ENCODE data around the gene DPEP2. TPM values are rescaled to one million over a fixed set of nuclear protein-coding genes. Genes with fewer than 3 reads are reported as not detected.

DPEP2 gene
- total RNA-seq, 1 donor from 2014 or later, result 0.99 TPM

DNA sequence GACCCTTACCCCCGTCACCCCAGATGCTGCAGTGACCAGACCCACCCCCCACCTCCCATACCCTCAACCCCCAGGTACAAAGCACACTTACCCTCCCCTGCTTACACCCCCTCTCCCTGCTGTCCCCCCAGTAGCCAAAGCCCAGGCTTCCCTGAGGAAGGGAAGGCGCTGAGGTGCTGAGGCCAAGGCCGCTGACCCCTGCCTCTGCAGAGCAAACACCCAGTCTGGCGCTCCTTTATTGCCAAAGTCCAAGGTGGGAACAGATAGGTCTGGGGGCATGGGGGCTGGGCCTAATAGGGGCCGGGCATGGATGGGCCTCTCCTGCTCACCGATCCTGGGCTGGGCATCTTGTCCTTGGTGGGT lies 56.0 kb downstream of the DPEP2 start:
- intact Hi-C loops (cut with micrococcal nuclease), result no loop called here
- Histone ChIP-seq H3K9me3 (replicated peaks) (no peaks in the 10 kb centered on the region), H3K27me3 (ENCODE audit: low read depth) (no peaks in the 10 kb centered on the region), H3K4me3 (no peak overlapping the region), H3K27ac (replicated peaks) (peak overlapping the region; percentile 80), H3K36me3 (peaks cover 81% of the 10 kb centered on the region), H3K4me1 (peaks cover 85% of the 10 kb centered on the region)
- TF ChIP-seq, protein P1, sequence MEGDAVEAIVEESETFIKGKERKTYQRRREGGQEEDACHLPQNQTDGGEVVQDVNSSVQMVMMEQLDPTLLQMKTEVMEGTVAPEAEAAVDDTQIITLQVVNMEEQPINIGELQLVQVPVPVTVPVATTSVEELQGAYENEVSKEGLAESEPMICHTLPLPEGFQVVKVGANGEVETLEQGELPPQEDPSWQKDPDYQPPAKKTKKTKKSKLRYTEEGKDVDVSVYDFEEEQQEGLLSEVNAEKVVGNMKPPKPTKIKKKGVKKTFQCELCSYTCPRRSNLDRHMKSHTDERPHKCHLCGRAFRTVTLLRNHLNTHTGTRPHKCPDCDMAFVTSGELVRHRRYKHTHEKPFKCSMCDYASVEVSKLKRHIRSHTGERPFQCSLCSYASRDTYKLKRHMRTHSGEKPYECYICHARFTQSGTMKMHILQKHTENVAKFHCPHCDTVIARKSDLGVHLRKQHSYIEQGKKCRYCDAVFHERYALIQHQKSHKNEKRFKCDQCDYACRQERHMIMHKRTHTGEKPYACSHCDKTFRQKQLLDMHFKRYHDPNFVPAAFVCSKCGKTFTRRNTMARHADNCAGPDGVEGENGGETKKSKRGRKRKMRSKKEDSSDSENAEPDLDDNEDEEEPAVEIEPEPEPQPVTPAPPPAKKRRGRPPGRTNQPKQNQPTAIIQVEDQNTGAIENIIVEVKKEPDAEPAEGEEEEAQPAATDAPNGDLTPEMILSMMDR (IDR thresholded peaks at IDR 0.05; ENCODE audit: borderline replicate concordance), result no peak
- no peak for DNase-seq

- Histone ChIP-seq H3K27me3 (ENCODE audit: low read depth) (no peaks in the 10 kb centered on the region), H3K36me3 (peaks cover 75% of the 10 kb centered on the region), H3K4me1 (peaks cover 80% of the 10 kb centered on the region), H3K9me3 (replicated peaks) (no peaks in the 10 kb centered on the region), H3K4me3 (no peak overlapping the region), H3K27ac (replicated peaks) (peak overlapping the region; percentile 80)
- TF ChIP-seq, protein P1 (IDR thresholded peaks at IDR 0.05; ENCODE audit: borderline replicate concordance), result no peak
- no peak for DNase-seq
- intact Hi-C loops (cut with micrococcal nuclease), result no loop called here
Measured at GRCh38 chr16:67942510-67943255, 56.6 kb downstream of the DPEP2 start.

DNA sequence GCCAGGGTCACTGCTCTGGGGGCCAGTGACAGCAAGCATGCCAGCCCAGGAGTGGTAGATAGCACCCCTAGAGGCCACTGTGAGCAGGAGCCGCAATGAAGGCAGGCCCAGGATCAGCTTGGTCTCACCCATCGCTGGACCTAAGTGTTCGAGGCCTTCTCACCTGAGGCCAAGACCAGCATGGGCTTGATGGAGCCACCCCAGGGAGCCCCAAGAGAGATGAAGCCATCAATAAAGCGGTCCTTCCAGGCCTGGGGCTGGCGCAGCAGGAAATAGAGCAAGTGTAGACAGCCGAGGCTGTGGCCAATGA lies 57.1 kb downstream of the DPEP2 start:
- no peaks in the 10 kb centered on the region for H3K9me3 ChIP-seq (replicated peaks)
- intact Hi-C loops (cut with micrococcal nuclease), result no loop called here
- H3K27ac ChIP-seq (replicated peaks), result peak overlapping the region; percentile 80
- peaks cover 80% of the 10 kb centered on the region for H3K4me1 ChIP-seq
- no peak overlapping the region for H3K4me3 ChIP-seq
- TF ChIP-seq, protein P1 (IDR thresholded peaks at IDR 0.05; ENCODE audit: borderline replicate concordance), result peak; percentile 71
- H3K36me3 ChIP-seq, result peaks cover 70% of the 10 kb centered on the region
- H3K27me3 ChIP-seq (ENCODE audit: low read depth), result no peaks in the 10 kb centered on the region
- DNase-seq, result no peak

- Histone ChIP-seq H3K36me3 (peaks cover 65% of the 10 kb centered on the region), H3K9me3 (replicated peaks) (no peaks in the 10 kb centered on the region), H3K27ac (replicated peaks) (peak overlapping the region; percentile 80), H3K4me3 (no peak overlapping the region), H3K4me1 (peaks cover 80% of the 10 kb centered on the region), H3K27me3 (ENCODE audit: low read depth) (no peaks in the 10 kb centered on the region)
- DNase-seq, result no peak
- TF ChIP-seq, protein P1 (IDR thresholded peaks at IDR 0.05; ENCODE audit: borderline replicate concordance), result no peak
- intact Hi-C loops (cut with micrococcal nuclease), result no loop called here
Measured at GRCh38 chr16:67941469-67942199, 57.6 kb downstream of the DPEP2 start.

DNA sequence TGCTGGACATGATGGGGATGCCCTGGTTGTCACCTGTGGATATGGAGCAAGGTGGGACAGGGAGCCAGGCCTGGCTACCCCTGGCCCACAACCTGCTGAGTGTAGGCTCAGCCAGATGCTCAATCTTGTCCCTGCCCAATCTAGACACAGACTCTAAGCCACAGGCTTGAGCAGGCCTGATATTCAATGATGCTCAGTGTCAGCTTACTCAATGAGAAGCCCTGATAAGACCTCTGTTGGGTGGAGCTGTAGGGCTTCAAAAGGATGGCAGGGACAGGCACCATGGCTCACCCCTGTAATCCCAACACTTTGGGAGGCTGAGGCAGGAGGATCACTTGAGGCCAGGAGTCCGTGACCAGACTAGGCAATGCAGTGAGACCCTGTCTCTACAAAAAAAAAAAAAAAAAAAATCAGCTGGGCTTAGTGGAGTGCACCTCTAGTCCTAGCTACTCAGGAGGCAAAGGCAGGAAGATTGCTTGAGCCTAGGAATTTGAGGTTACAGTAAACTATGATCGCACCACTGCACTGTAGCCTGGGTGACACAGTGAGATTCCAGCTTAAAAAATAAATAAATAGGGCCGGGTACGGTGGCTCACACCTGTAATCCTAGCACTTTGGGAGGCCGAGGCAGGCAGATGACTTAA lies 58.7 kb downstream of the DPEP2 start:
- peaks cover 78% of the 10 kb centered on the region for H3K4me1 ChIP-seq
- peak overlapping the region; percentile 80 for H3K27ac ChIP-seq (replicated peaks)
- H3K4me3 ChIP-seq, result no peak overlapping the region
- intact Hi-C loops (cut with micrococcal nuclease), result no loop called here
- TF ChIP-seq, protein P1 (IDR thresholded peaks at IDR 0.05; ENCODE audit: borderline replicate concordance), result no peak
- peaks cover 54% of the 10 kb centered on the region for H3K36me3 ChIP-seq
- H3K27me3 ChIP-seq (ENCODE audit: low read depth), result no peaks in the 10 kb centered on the region
- DNase-seq, result no peak
- no peaks in the 10 kb centered on the region for H3K9me3 ChIP-seq (replicated peaks)
